ENCODE data around the gene KRT83.

DNA sequence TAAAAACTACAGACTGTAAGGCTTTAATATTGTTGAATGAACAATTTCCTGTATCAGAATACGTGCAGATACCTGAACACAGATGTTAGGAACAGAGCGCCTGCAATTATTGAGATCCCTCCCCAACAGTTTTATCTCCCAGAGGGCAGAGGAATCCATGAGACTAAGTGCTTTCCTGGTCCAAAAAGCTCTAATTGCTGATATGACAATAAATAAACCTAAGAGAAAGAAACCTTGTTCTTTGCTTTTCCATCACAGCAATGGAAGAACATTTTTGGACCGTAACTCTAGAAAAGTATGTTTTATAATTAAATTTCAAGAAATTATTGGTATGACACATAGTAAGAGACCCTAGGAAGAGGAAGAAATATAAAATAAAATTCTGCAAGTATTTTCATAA is 13.0 kb upstream of the KRT83 start:
- TF ChIP-seq CTCF (IDR thresholded peaks at IDR 0.05): no peak
- TF ChIP-seq POLR2A (IDR thresholded peaks at IDR 0.05): no peak

Data from thyroid gland (tissue), 4 donors.